Effector memory CD8-positive, alpha-beta T cell (primary cell): Measurements from ENCODE around the gene ALK.

ENCODE experiments used
- ATAC-seq: fragments of 150-1000 bp; cut with Tn5 transposase; replicated peaks from 2 replicates; pipeline ENCODE4 v1.10.0; 2021; ENCODE audit warnings: mild to moderate bottlenecking, moderate library complexity
- DNase-seq, 3 experiments: peaks; one replicate each; pipeline ENCODE4 v3.0.0; 2021
- H3K27ac Mint-ChIP-seq, 2 donors: one replicate each; pipeline ENCODE4 v1.8.0; 2022; ENCODE audit warnings: mild to moderate bottlenecking in 2 of 2, mixed read lengths in 2 of 2, moderate library complexity in 2 of 2
- H3K27me3 Mint-ChIP-seq, 2 donors: one replicate each; pipeline ENCODE4 v1.8.0; 2022; ENCODE audit warnings: mixed read lengths in 2 of 2
- H3K36me3 Mint-ChIP-seq: one replicate; pipeline ENCODE4 v1.8.0; 2022; ENCODE audit warnings: mild to moderate bottlenecking, moderate library complexity, mixed read lengths; ENCODE audit not compliant: insufficient read depth
- H3K4me1 Mint-ChIP-seq, 2 donors: one replicate each; pipeline ENCODE4 v1.8.0; 2022; ENCODE audit warnings: low read depth in 2 of 2, mixed read lengths in 2 of 2
- H3K4me3 Mint-ChIP-seq, 2 donors: one replicate each; pipeline ENCODE4 v1.8.0; 2022; ENCODE audit warnings: mild to moderate bottlenecking in 2 of 2, mixed read lengths in 2 of 2, moderate library complexity in 2 of 2
- H3K9me3 Mint-ChIP-seq, 2 donors: one replicate each; pipeline ENCODE4 v1.8.0; 2022; ENCODE audit warnings: mixed read lengths in 2 of 2

Gene ALK

GRCh38 chr2:29694741-29695140 is 226.6 kb downstream of the ALK start:
- no peaks in the 10 kb centered on the region for H3K9me3 Mint-ChIP-seq
- no peak overlapping the region for H3K27ac Mint-ChIP-seq
- H3K4me3 Mint-ChIP-seq, result no peak overlapping the region
- H3K27me3 Mint-ChIP-seq, result peaks cover 42 to 43% of the 10 kb centered on the region in 2 donors
- H3K36me3 Mint-ChIP-seq, result no peaks in the 10 kb centered on the region
- no peak for ATAC-seq
- H3K4me1 Mint-ChIP-seq, result no peaks in the 10 kb centered on the region
- DNase-seq, result no peak

GRCh38 chr2:29691391-29691950 is 229.9 kb downstream of the ALK start:
- DNase-seq (no peak), ATAC-seq (no peak)
- Mint-ChIP-seq H3K27ac (no peak overlapping the region), H3K4me1 (no peaks in the 10 kb centered on the region), H3K27me3 (peaks cover 52 to 56% of the 10 kb centered on the region in 2 donors), H3K36me3 (no peaks in the 10 kb centered on the region), H3K4me3 (no peak overlapping the region), H3K9me3 (no peaks in the 10 kb centered on the region)

DNA sequence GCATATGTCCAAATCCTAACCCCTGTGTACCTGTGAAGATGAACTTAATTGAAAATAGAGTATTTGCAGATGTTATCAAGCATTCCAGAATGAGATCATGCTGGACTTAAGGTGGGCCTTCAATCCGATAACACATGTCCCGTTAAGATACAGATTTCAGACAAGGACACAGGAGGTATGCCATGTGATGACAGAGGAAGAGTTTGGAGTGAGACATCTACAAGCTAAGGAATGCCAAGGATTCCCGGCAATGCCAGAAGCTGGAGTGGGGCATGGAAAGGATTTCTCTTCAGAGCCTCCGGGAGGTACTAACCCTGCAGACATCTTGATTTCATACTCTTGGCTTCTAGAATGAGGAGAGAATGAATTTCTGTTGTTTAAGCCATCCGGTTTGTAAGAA is 231.7 kb downstream of the ALK start:
- Mint-ChIP-seq H3K4me1 (no peaks in the 10 kb centered on the region), H3K27me3 (peaks cover 56 to 62% of the 10 kb centered on the region in 2 donors)

DNA sequence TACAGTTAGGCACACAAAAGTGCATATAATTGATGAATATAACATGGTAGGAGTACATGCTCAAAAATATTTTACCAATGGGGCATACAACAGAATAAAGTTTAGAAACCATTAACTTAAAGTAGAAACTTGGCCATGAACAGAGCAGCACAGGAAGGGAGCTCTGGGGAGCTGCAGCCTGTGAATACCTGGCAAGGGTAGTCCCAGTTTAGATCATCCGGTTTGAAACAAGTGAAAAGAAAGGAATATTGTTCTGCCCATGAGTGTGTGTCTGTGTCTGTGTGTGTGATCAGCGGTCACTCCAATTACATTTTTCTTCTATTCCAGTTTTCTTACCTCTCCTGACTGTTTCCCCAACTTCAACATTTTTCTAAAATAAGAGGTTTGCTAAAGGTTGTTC is 233.0 kb downstream of the ALK start:
- ATAC-seq (no peak), DNase-seq (no peak)
- no peaks in the 10 kb centered on the region for H3K4me1 Mint-ChIP-seq
- peaks cover 52 to 59% of the 10 kb centered on the region in 2 donors for H3K27me3 Mint-ChIP-seq
- H3K4me3 Mint-ChIP-seq, result no peak overlapping the region
- H3K27ac Mint-ChIP-seq, result no peak overlapping the region
- H3K36me3 Mint-ChIP-seq, result no peaks in the 10 kb centered on the region
- no peaks in the 10 kb centered on the region for H3K9me3 Mint-ChIP-seq

More for the DNA sequence above, 231.7 kb downstream of the ALK start:
- H3K27ac Mint-ChIP-seq, result no peak overlapping the region
- no peak overlapping the region for H3K4me3 Mint-ChIP-seq
- no peaks in the 10 kb centered on the region for H3K9me3 Mint-ChIP-seq
- no peaks in the 10 kb centered on the region for H3K36me3 Mint-ChIP-seq
- no peak for ATAC-seq
- no peak for DNase-seq

DNA sequence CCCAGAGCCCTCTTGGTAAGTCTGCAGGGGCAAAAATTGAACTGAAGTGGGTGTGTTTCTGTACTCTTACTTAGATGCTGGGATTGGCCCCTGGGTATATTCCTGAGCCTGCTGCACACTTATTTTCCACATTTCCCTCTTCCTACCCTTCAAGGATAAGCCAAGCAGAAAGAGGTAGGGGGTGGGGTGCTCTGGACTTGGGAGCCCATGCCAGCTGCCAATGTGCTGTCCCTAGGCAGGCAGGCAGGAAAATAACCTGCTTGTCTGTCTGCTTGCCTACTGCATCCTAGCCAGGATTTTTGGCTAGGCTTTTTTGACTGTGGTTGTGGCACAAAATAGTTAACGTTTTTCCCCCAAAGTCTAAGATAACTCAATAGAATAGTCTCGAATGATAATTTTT is 234.3 kb downstream of the ALK start:
- peaks cover 45 to 51% of the 10 kb centered on the region in 2 donors for H3K27me3 Mint-ChIP-seq
- H3K4me3 Mint-ChIP-seq, result no peak overlapping the region
- no peaks in the 10 kb centered on the region for H3K9me3 Mint-ChIP-seq
- H3K27ac Mint-ChIP-seq, result no peak overlapping the region
- H3K4me1 Mint-ChIP-seq, result no peaks in the 10 kb centered on the region
- DNase-seq, result no peak
- H3K36me3 Mint-ChIP-seq, result no peaks in the 10 kb centered on the region
- no peak for ATAC-seq

GRCh38 chr2:29676886-29677453 is 244.4 kb downstream of the ALK start:
- H3K4me3 Mint-ChIP-seq, result no peak overlapping the region
- no peaks in the 10 kb centered on the region for H3K4me1 Mint-ChIP-seq
- peaks cover 24 to 35% of the 10 kb centered on the region in 2 donors for H3K27me3 Mint-ChIP-seq
- H3K27ac Mint-ChIP-seq, result no peak overlapping the region
- no peaks in the 10 kb centered on the region for H3K9me3 Mint-ChIP-seq
- ATAC-seq, result no peak
- no peak for DNase-seq
- no peaks in the 10 kb centered on the region for H3K36me3 Mint-ChIP-seq

- Mint-ChIP-seq H3K27me3 (peaks cover 25 to 40% of the 10 kb centered on the region in 2 donors), H3K27ac (no peak overlapping the region)
These were observed 256.8 kb downstream of the ALK start for GRCh38 chr2:29664578-29664977.

GRCh38 chr2:29663268-29663667 is 258.1 kb downstream of the ALK start:
- no peaks in the 10 kb centered on the region for H3K9me3 Mint-ChIP-seq
- no peak for DNase-seq
- ATAC-seq, result no peak
- no peak overlapping the region for H3K4me3 Mint-ChIP-seq
- H3K27ac Mint-ChIP-seq, result no peak overlapping the region
- no peaks in the 10 kb centered on the region for H3K4me1 Mint-ChIP-seq
- H3K36me3 Mint-ChIP-seq, result no peaks in the 10 kb centered on the region
- peaks cover 25 to 35% of the 10 kb centered on the region in 2 donors for H3K27me3 Mint-ChIP-seq

More at GRCh38 chr2:29664578-29664977, 256.8 kb downstream of the ALK start:
- H3K36me3 Mint-ChIP-seq, result no peaks in the 10 kb centered on the region
- no peaks in the 10 kb centered on the region for H3K9me3 Mint-ChIP-seq
- no peaks in the 10 kb centered on the region for H3K4me1 Mint-ChIP-seq
- DNase-seq (no peak), ATAC-seq (no peak)
- no peak overlapping the region for H3K4me3 Mint-ChIP-seq

GRCh38 chr2:29662861-29663260 is 258.5 kb downstream of the ALK start:
- no peak for ATAC-seq
- no peaks in the 10 kb centered on the region for H3K4me1 Mint-ChIP-seq
- DNase-seq, result no peak
- peaks cover 26 to 39% of the 10 kb centered on the region in 2 donors for H3K27me3 Mint-ChIP-seq
- H3K4me3 Mint-ChIP-seq, result no peak overlapping the region
- no peaks in the 10 kb centered on the region for H3K9me3 Mint-ChIP-seq
- no peaks in the 10 kb centered on the region for H3K36me3 Mint-ChIP-seq
- no peak overlapping the region for H3K27ac Mint-ChIP-seq

DNA sequence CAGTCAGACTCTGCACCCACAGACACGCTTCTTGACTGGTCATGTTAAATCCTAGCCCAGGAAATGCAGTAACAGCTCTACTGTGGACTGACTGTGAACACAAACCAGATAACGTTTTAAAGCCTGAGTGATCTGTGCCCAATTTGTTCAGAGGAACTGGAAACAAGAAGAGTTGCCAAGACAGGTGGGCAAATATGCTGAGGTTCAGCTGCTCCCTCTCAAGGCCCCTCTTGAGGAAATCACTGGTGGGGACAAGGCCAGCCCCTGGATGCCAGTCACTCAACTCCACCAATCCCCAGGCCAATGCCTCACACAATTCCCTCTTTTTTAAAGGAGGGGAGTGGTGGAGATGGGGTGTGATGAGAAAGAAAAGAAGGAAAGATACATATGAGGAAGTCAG is 261.2 kb downstream of the ALK start:
- H3K27me3 Mint-ChIP-seq, result peaks cover 37 to 49% of the 10 kb centered on the region in 2 donors
- ATAC-seq (no peak), DNase-seq (no peak)
- H3K36me3 Mint-ChIP-seq, result no peaks in the 10 kb centered on the region
- H3K4me3 Mint-ChIP-seq, result no peak overlapping the region
- no peak overlapping the region for H3K27ac Mint-ChIP-seq
- no peaks in the 10 kb centered on the region for H3K4me1 Mint-ChIP-seq
- no peaks in the 10 kb centered on the region for H3K9me3 Mint-ChIP-seq

- Mint-ChIP-seq H3K4me1 (no peaks in the 10 kb centered on the region), H3K9me3 (no peaks in the 10 kb centered on the region), H3K4me3 (no peak overlapping the region), H3K36me3 (peaks cover 1% of the 10 kb centered on the region), H3K27me3 (peaks cover 36 to 49% of the 10 kb centered on the region in 2 donors), H3K27ac (no peak overlapping the region)
- no peak for DNase-seq
- no peak for ATAC-seq
These were observed 262.2 kb downstream of the ALK start for GRCh38 chr2:29659178-29659577.

DNA sequence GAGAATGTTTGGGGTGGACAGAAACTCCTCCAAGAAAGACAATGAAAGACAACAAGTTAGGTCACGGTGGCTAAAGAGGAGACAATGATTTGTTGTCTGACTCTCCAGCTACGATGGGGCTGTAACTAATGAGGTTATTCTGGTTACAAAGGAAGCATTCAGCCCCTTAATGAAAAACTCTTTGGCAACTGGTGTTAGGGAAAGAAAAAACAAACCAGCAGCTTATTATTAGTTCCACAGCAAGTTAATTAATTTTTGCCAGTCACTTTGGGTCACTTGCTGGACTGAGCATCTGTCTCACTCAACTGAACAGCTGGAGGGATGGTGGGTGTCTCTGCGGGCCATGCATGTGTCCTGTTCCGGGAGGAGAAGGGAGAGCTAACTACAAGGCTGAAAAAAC is 263.7 kb downstream of the ALK start:
- Mint-ChIP-seq H3K27me3 (peaks cover 36 to 63% of the 10 kb centered on the region in 2 donors), H3K4me3 (no peak overlapping the region), H3K36me3 (peaks cover 2% of the 10 kb centered on the region), H3K4me1 (no peaks in the 10 kb centered on the region), H3K27ac (no peak overlapping the region), H3K9me3 (peaks cover 0 to 2% of the 10 kb centered on the region in 2 donors)
- DNase-seq, result no peak
- no peak for ATAC-seq

DNA sequence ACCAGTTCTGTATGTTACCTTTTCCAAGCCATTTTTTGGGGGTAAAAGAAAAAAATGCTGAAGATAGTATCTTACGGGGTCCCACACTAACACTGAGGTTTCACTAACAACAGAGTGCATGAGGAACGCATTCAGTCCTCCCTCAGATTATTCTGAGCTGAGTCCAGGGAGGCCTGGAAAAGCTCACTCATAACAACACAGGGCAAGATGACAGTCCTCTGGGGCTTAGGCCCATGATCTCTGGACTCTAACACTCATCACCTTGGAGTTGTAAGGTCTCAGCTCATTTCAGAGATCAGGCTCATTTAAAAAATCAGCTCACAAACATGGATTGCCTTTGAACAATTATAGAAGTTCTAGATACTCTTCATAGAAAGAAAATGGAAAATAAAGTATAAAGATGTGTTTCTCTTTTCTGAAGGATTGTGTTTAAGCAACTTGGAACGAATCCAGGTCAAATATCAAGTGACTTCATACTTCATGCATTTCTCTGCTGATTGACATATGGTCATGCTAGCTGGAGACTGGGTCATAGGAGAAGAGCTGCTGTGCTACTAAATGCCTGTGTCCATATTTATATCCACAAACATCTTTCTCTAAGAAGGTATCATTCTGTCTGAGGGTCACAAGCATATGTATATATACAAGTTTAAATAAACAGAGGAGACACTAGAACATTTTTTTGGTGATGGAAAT is 265.8 kb downstream of the ALK start:
- Mint-ChIP-seq H3K9me3 (peaks cover 0 to 3% of the 10 kb centered on the region in 2 donors), H3K4me1 (no peaks in the 10 kb centered on the region), H3K27ac (no peak overlapping the region), H3K27me3 (peaks cover 32 to 63% of the 10 kb centered on the region in 2 donors), H3K36me3 (peaks cover 2% of the 10 kb centered on the region), H3K4me3 (no peak overlapping the region)
- DNase-seq, result no peak
- no peak for ATAC-seq

GRCh38 chr2:29650631-29651097 is 270.7 kb downstream of the ALK start:
- DNase-seq, result no peak
- no peak for ATAC-seq
- Mint-ChIP-seq H3K36me3 (peaks cover 5% of the 10 kb centered on the region), H3K27me3 (peaks cover 23 to 59% of the 10 kb centered on the region in 2 donors), H3K4me3 (no peak overlapping the region), H3K9me3 (peaks cover 10 to 22% of the 10 kb centered on the region in 2 donors), H3K4me1 (no peaks in the 10 kb centered on the region), H3K27ac (no peak overlapping the region)
